B cell (primary cell): Measurements from ENCODE around the gene DLAT. TPM values are rescaled to one million over a fixed set of nuclear protein-coding genes. Genes with fewer than 3 reads are reported as not detected.

Experiments
- ATAC-seq: fragments of 200-7000 bp; cut with Tn5 transposase; one replicate; pipeline ENCODE4 v1.10.0; 2021; ENCODE audit warnings: low read depth, mild to moderate bottlenecking, moderate number of reproducible peaks, moderate library complexity
- CTCF ChIA-PET: fragments of 350-600 bp; sonication (Branson Sonifier 250); formaldehyde crosslinking; loops from one replicate; lab custom pipeline; 2021; ENCODE audit warnings: antibody characterized with exemption, inconsistent platforms; lab: Charles Lee
- POLR2A ChIA-PET: fragments of 350-600 bp; sonication (Branson Sonifier 250); formaldehyde crosslinking; loops from one replicate; lab custom pipeline; 2021; ENCODE audit warnings: antibody characterized with exemption; lab: Charles Lee
- DNase-seq: peaks from one replicate; pipeline ENCODE4 v3.0.0; 2013
- H2AFZ ChIP-seq: 2 replicates; pipeline ENCODE4 v1.6.1; 2012; ENCODE audit warnings: mild to moderate bottlenecking, low read depth, low read length; ENCODE audit not compliant: insufficient read depth, poor library complexity, severe bottlenecking
- H3K27ac ChIP-seq, 2 donors: 1 replicate in 1 of 2; 2 replicates in 1 of 2; pipeline ENCODE4 v1.5.1; 2012 to 2013; ENCODE audit warnings: low read length in 2 of 2, mild to moderate bottlenecking in 2 of 2, moderate library complexity in 1 of 2
- H3K27me3 ChIP-seq, 4 experiments: fragments of 200-600 bp in 1 of 4; sonication (generic) in 1 of 4; replicated peaks in 1 of 4; 1 replicate in 2 of 4; 2 replicates in 2 of 4; pipeline versions ENCODE4 v1.6.1 to v1.7.0; 2013 to 2016; ENCODE audit warnings: low read length in 3 of 4, mild to moderate bottlenecking in 2 of 4, mixed read lengths in 1 of 4, moderate library complexity in 1 of 4; ENCODE audit not compliant: insufficient read depth in 4 of 4, control insufficient read depth in 3 of 4; ENCODE audit errors: control extremely low read depth in 1 of 4
- H3K36me3 ChIP-seq, 2 experiments: replicated peaks in 1 of 2; 1 replicate in 1 of 2; 2 replicates in 1 of 2; pipeline versions ENCODE4 v1.6.1 to v1.7.1; 2013; ENCODE audit warnings: low read length in 1 of 2; ENCODE audit not compliant: insufficient read depth in 2 of 2, control insufficient read depth in 1 of 2; ENCODE audit errors: control extremely low read depth in 1 of 2, extremely low read depth in 1 of 2
- H3K4me1 ChIP-seq, 2 donors: fragments of 200-600 bp in 1 of 2; sonication (generic) in 1 of 2; 1 replicate in 1 of 2; 2 replicates in 1 of 2; pipeline versions ENCODE4 v1.5.1 to v1.6.1; 2013 to 2017; ENCODE audit warnings: low read length in 2 of 2; ENCODE audit not compliant: control insufficient read depth in 2 of 2, insufficient read depth in 2 of 2
- H3K4me2 ChIP-seq: replicated peaks from 2 replicates; pipeline ENCODE3; 2012; ENCODE audit warnings: mild to moderate bottlenecking, low read depth, low read length; ENCODE audit not compliant: poor library complexity, severe bottlenecking
- H3K4me3 ChIP-seq, 5 experiments: fragments of 200-600 bp in 1 of 5; sonication (generic) in 1 of 5; 1 replicate in 3 of 5; 2 replicates in 2 of 5; pipeline versions ENCODE4 v1.5.1 to v1.7.0; 2011 to 2016; ENCODE audit warnings: low read length in 4 of 5, mild to moderate bottlenecking in 4 of 5, low read depth in 2 of 5, control low read depth in 1 of 5, moderate library complexity in 1 of 5; ENCODE audit not compliant: insufficient read depth in 1 of 5; ENCODE audit errors: control extremely low read depth in 1 of 5, extremely low read depth in 1 of 5
- H3K79me2 ChIP-seq: fragments of 200-600 bp; sonication (generic); one replicate; pipeline ENCODE4 v1.6.0; 2016; ENCODE audit warnings: low read length; ENCODE audit not compliant: control insufficient read depth, insufficient read depth
- H3K9ac ChIP-seq: fragments of 200-600 bp; sonication (generic); 2 replicates; pipeline ENCODE4 v1.6.1; 2017; ENCODE audit warnings: mild to moderate bottlenecking, low read length, moderate library complexity
- H3K9me3 ChIP-seq, 3 donors: one replicate each; pipeline versions ENCODE4 v1.6.1 to v1.7.1; 2013; ENCODE audit warnings: low read length in 2 of 3; ENCODE audit not compliant: control insufficient read depth in 2 of 3, insufficient read depth in 1 of 3; ENCODE audit errors: control extremely low read depth in 1 of 3
- H4K20me1 ChIP-seq: 2 replicates; pipeline ENCODE4 v1.6.0; 2012; ENCODE audit warnings: mild to moderate bottlenecking, low read length; ENCODE audit not compliant: insufficient read depth, control insufficient read depth, poor library complexity, severe bottlenecking
- H3K27ac Mint-ChIP-seq: one replicate; pipeline ENCODE4 v1.8.0; 2021; ENCODE audit warnings: mixed read lengths
- H3K27me3 Mint-ChIP-seq: one replicate; pipeline ENCODE4 v1.8.0; 2021; ENCODE audit warnings: mixed read lengths
- H3K4me1 Mint-ChIP-seq: one replicate; pipeline ENCODE4 v1.8.0; 2021; ENCODE audit warnings: mixed read lengths
- H3K4me3 Mint-ChIP-seq: one replicate; pipeline ENCODE4 v1.8.0; 2021; ENCODE audit warnings: mixed read lengths
- H3K9me3 Mint-ChIP-seq: one replicate; pipeline ENCODE4 v1.8.0; 2022; ENCODE audit warnings: mixed read lengths; ENCODE audit not compliant: insufficient read depth
- EZH2 ChIP-seq: IDR thresholded peaks from 2 replicates; pipeline ENCODE4 v1.6.1; 2012; ENCODE audit warnings: borderline replicate concordance, low read depth, mild to moderate bottlenecking, moderate library complexity, low read length; ENCODE audit not compliant: insufficient read depth, poor library complexity, severe bottlenecking
- WGBS: methylation state at CpG from one replicate; pipeline ENCODE4 v1.1.5; 2013; ENCODE audit warnings: missing lambda C conversion rate; ENCODE audit not compliant: insufficient coverage; 5-methylcytosine and 5-hydroxymethylcytosine counted together
- intact Hi-C: fragments of 100-400 bp; cut with micrococcal nuclease; formaldehyde crosslinking; loops from one replicate; pipeline ENCODE4 v1.10.0; 2022
- polyA plus RNA-seq: library from polyadenylated mRNA; depleted of rRNA; stranded (reverse); fragments of >200 nt; gene quantifications from 2 replicates; pipeline ENCODE4 v1.2.3, GENCODE V29; 2012
- total RNA-seq, 2 donors: library from RNA; stranded (reverse); fragments of 120-200 nt in 1 of 2; gene quantifications; 1 replicate in 1 of 2; 2 replicates in 1 of 2; pipeline versions ENCODE4 v1.2.3 to v1.2.4, GENCODE V29; 2013 to 2022
- TF ChIP-seq, protein P1 (sequence below): fragments of 200-600 bp; IDR thresholded peaks from one replicate; pipeline ENCODE4 v1.8.0; 2022; ENCODE audit warnings: antibody characterized with exemption, mild to moderate bottlenecking

DLAT gene
- total and polyA plus RNA-seq, 2 donors (not counting 1 experiment from before 2014, with no cell fraction given) = 8.9 to 19.8 TPM

DNA sequence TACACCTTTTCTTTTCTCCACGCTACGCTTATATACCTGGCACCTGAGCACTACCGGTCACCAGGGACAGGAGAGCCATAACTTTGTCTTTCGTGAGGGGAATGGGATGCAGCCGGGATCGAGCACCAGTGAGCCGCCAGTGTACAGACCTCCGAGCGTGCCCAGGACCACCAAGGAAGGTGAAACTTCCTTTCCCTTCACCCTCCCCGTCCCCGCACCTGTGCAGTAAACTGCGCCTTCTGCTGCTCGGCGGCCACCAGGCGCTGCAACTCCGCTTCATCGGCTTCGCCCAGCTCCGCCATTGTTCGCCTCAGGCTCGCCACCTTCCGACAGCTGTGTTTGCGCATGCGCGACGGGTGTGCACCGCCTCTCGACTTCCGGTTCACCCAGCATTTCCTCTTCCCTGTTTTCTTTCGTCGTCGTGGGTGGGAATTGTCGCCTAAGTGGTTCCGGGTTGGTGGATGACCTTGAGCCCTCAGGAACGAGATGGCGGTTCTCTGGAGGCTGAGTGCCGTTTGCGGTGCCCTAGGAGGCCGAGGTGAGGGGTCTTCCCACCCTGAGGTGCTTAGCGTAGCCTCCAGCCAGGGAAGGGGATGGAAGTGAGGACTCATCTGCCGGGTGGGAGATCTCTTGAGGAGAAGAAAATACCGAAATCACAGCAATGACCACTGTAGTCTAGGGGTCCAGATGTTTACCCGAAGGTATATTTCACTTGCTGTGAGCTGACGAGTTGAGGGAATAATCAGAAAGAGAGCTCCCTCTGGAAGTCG lies 61.4 kb downstream of the DLAT start, which contains the start of the genes SDHD and TIMM8B:
Gene SDHD, plus strand, starts transcription at position 452 of the 770 bp plus-strand sequence. Its CDS starts 35 bp downstream, at position 487.
Gene TIMM8B, minus strand, starts transcription at position 335 of the 770 bp plus-strand sequence. Its CDS starts 33 bp downstream, at position 302.
- DNase-seq (peak; percentile 98), ATAC-seq (peak; percentile 89)
- Histone ChIP-seq H3K4me1 (peaks cover 18 to 21% of the 10 kb centered on the region in 2 donors), H3K79me2 (peaks cover 48% of the 10 kb centered on the region), H3K4me3 (peak within 1 kb of the TSS; percentile 73 to 100 (median 97)), H3K4me2 (peak within 1 kb of the TSS; percentile 91), H4K20me1 (no peaks in the 10 kb centered on the region), H3K9ac (peak within 1 kb of the TSS; percentile 93), H2AFZ (peak within 1 kb of the TSS; percentile 91), H3K27ac (peak within 1 kb of the TSS; percentile 77 to 91), H3K9me3 (no peaks in the 10 kb centered on the region), H3K27me3 (no peaks in the 10 kb centered on the region), H3K36me3 (peaks cover 1 to 58% of the 10 kb centered on the region in 2 experiments)
- peak within 1 kb of the TSS; percentile 93 for H3K27ac Mint-ChIP-seq
- CTCF ChIA-PET = interaction anchor here (0.6 to 2.0 kb wide), 8 partner anchors 10 to 194 kb away, joined by 3 to 6 read pairs (median 4); no protein-coding TSS in a partner anchor
- no peak for TF ChIP-seq EZH2
- TF ChIP-seq, protein P1, sequence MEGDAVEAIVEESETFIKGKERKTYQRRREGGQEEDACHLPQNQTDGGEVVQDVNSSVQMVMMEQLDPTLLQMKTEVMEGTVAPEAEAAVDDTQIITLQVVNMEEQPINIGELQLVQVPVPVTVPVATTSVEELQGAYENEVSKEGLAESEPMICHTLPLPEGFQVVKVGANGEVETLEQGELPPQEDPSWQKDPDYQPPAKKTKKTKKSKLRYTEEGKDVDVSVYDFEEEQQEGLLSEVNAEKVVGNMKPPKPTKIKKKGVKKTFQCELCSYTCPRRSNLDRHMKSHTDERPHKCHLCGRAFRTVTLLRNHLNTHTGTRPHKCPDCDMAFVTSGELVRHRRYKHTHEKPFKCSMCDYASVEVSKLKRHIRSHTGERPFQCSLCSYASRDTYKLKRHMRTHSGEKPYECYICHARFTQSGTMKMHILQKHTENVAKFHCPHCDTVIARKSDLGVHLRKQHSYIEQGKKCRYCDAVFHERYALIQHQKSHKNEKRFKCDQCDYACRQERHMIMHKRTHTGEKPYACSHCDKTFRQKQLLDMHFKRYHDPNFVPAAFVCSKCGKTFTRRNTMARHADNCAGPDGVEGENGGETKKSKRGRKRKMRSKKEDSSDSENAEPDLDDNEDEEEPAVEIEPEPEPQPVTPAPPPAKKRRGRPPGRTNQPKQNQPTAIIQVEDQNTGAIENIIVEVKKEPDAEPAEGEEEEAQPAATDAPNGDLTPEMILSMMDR = peak; percentile 26
- H3K9me3 Mint-ChIP-seq = no peaks in the 10 kb centered on the region
- peak within 1 kb of the TSS; percentile 89 for H3K4me3 Mint-ChIP-seq
- H3K4me1 Mint-ChIP-seq = peaks cover 42% of the 10 kb centered on the region
- POLR2A ChIA-PET = interaction anchor here (1.0 to 1.4 kb wide), 4 partner anchors 12 to 215 kb away, joined by 3 to 4 read pairs (median 4); partner anchors contain the start of genes ALG9 and NKAPD1
- intact Hi-C loops = loop anchor here (1.0 to 2.0 kb wide), 7 partner anchors 12 to 1686 kb away; partner anchors contain the start of genes ALG9, CFAP68, DLAT and FDXACB1
- under 1% methylated on average over 37 of the region's 45 CpGs for WGBS
- no peaks in the 10 kb centered on the region for H3K27me3 Mint-ChIP-seq
